ENCODE data around the gene COL10A1.

DNA sequence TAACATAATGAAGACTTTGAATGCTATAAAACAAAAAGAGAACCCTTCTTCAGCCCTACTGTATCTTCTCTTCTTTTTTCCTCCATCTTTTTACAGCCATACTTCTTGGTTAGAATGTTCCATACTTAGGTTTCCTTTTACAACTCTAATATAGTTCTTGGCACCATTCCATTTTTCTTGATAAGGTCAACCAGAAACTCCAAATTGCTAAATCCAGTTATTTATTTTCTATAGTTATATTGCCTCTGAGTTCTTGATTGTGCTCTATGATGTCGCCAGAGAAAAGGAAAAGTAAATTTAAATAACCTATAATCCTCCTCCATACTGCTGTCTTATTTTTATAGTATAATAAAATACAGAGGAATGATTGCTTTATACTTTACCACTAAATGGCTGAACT, 26.7 kb upstream of the COL10A1 start:
- TF ChIP-seq, protein P1, sequence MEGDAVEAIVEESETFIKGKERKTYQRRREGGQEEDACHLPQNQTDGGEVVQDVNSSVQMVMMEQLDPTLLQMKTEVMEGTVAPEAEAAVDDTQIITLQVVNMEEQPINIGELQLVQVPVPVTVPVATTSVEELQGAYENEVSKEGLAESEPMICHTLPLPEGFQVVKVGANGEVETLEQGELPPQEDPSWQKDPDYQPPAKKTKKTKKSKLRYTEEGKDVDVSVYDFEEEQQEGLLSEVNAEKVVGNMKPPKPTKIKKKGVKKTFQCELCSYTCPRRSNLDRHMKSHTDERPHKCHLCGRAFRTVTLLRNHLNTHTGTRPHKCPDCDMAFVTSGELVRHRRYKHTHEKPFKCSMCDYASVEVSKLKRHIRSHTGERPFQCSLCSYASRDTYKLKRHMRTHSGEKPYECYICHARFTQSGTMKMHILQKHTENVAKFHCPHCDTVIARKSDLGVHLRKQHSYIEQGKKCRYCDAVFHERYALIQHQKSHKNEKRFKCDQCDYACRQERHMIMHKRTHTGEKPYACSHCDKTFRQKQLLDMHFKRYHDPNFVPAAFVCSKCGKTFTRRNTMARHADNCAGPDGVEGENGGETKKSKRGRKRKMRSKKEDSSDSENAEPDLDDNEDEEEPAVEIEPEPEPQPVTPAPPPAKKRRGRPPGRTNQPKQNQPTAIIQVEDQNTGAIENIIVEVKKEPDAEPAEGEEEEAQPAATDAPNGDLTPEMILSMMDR (IDR thresholded peaks at IDR 0.05; ENCODE audit: low read depth, low read length, poor library complexity, severe bottlenecking), result no peak
- TF ChIP-seq EZH2phosphoT487 (IDR thresholded peaks at IDR 0.05; ENCODE audit: borderline replicate concordance, low read length), result no peak
